Tibial artery (tissue), 4 donors: ENCODE data around the gene MYO9B.

Source experiments
- DNase-seq, 2 donors: peaks; one replicate each; pipeline ENCODE4 v3.0.0-alpha.2; 2019
- H3K27ac ChIP-seq, 2 donors: fragments of 200-600 bp; sonication (generic) in 1 of 2; 1 replicate in 1 of 2; 2 replicates in 1 of 2; pipeline ENCODE4 v1.5.1; 2018 to 2019; ENCODE audit warnings: mild to moderate bottlenecking in 1 of 2
- H3K27me3 ChIP-seq, 2 donors: fragments of 200-600 bp; sonication (generic) in 1 of 2; one replicate each; pipeline versions ENCODE4 v1.5.1 to v1.6.0; 2016 to 2019
- H3K36me3 ChIP-seq, 3 donors: fragments of 200-600 bp; sonication (generic) in 2 of 3; one replicate each; pipeline ENCODE4 v1.5.1; 2016 to 2019; ENCODE audit warnings: mild to moderate bottlenecking in 2 of 3
- H3K4me1 ChIP-seq, 4 donors: fragments of 200-600 bp; sonication (generic) in 2 of 4; 1 replicate in 3 of 4; 2 replicates in 1 of 4; pipeline ENCODE4 v1.5.1; 2016 to 2019
- H3K4me3 ChIP-seq, 2 donors: fragments of 200-600 bp; sonication (generic) in 1 of 2; 1 replicate in 1 of 2; 2 replicates in 1 of 2; pipeline ENCODE4 v1.5.1; 2018 to 2019; ENCODE audit warnings: mild to moderate bottlenecking in 2 of 2
- H3K9me3 ChIP-seq, 3 donors: fragments of 200-600 bp; sonication (generic) in 1 of 3; one replicate each; pipeline ENCODE4 v1.5.1; 2016 to 2019
- CTCF ChIP-seq, 2 experiments: fragments of 200-600 bp in 1 of 2; fragments of 450-650 bp in 1 of 2; IDR thresholded peaks; one replicate each; pipeline ENCODE4 v1.5.1; 2017 to 2019; ENCODE audit warnings: antibody characterized with exemption in 2 of 2, mild to moderate bottlenecking in 1 of 2, moderate library complexity in 1 of 2
- intact Hi-C: fragments of 100-400 bp; cut with DNase I; formaldehyde crosslinking; loops from one replicate; pipeline ENCODE4 v1.15.0; 2023; ENCODE audit warnings: low total_unique reads

Gene MYO9B

GRCh38 chr19:17111766-17112165 is 36.2 kb downstream of the MYO9B start:
- H3K27me3 ChIP-seq: no peaks in the 10 kb centered on the region
- H3K4me1 ChIP-seq: peaks cover 3 to 85% (median 63%) of the 10 kb centered on the region in 4 donors
- H3K36me3 ChIP-seq: peaks cover 0 to 28% (median 14%) of the 10 kb centered on the region in 3 donors
- intact Hi-C loops: no loop called here
- H3K9me3 ChIP-seq: no peaks in the 10 kb centered on the region
- H3K4me3 ChIP-seq: no peak overlapping the region
- DNase-seq: no peak
- no peak for TF ChIP-seq CTCF (IDR thresholded peaks at IDR 0.05)
- H3K27ac ChIP-seq: peak overlapping the region; percentile 46 to 84

GRCh38 chr19:17112271-17112670 is 36.7 kb downstream of the MYO9B start:
- Histone ChIP-seq H3K4me3 (no peak overlapping the region), H3K36me3 (peaks cover 0 to 28% (median 14%) of the 10 kb centered on the region in 3 donors), H3K4me1 (peaks cover 3 to 85% (median 65%) of the 10 kb centered on the region in 4 donors), H3K9me3 (no peaks in the 10 kb centered on the region), H3K27ac (peak overlapping the region; percentile 46 to 84), H3K27me3 (no peaks in the 10 kb centered on the region)
- no peak for TF ChIP-seq CTCF (IDR thresholded peaks at IDR 0.05)
- no peak for DNase-seq
- intact Hi-C loops: no loop called here

GRCh38 chr19:17112700-17113099 is 37.1 kb downstream of the MYO9B start:
- Histone ChIP-seq H3K4me3 (no peak overlapping the region), H3K27ac (peak overlapping the region; percentile 46 to 84), H3K27me3 (no peaks in the 10 kb centered on the region), H3K36me3 (peaks cover 0 to 28% (median 14%) of the 10 kb centered on the region in 3 donors), H3K4me1 (peaks cover 3 to 85% (median 63%) of the 10 kb centered on the region in 4 donors), H3K9me3 (no peaks in the 10 kb centered on the region)
- no peak for TF ChIP-seq CTCF (IDR thresholded peaks at IDR 0.05)
- intact Hi-C loops: no loop called here
- DNase-seq: peak in 1 of 2 donors; percentile 49

- intact Hi-C loops: no loop called here
- H3K36me3 ChIP-seq: peaks cover 0 to 28% (median 14%) of the 10 kb centered on the region in 3 donors
- no peak for TF ChIP-seq CTCF (IDR thresholded peaks at IDR 0.05)
- no peaks in the 10 kb centered on the region for H3K27me3 ChIP-seq
- peak overlapping the region; percentile 46 to 84 for H3K27ac ChIP-seq
- H3K9me3 ChIP-seq: no peaks in the 10 kb centered on the region
- no peak for DNase-seq
- no peak overlapping the region for H3K4me3 ChIP-seq
- peaks cover 3 to 86% (median 59%) of the 10 kb centered on the region in 4 donors for H3K4me1 ChIP-seq
Measured at GRCh38 chr19:17113127-17113785, 37.7 kb downstream of the MYO9B start.

- no peak for DNase-seq
Measured at GRCh38 chr19:17114414-17114831, 38.8 kb downstream of the MYO9B start.

More at GRCh38 chr19:17114414-17114831, 38.8 kb downstream of the MYO9B start:
- no peaks in the 10 kb centered on the region for H3K27me3 ChIP-seq
- intact Hi-C loops: no loop called here
- H3K27ac ChIP-seq: peak overlapping the region; percentile 46 to 84
- peaks cover 0 to 28% (median 18%) of the 10 kb centered on the region in 3 donors for H3K36me3 ChIP-seq
- no peaks in the 10 kb centered on the region for H3K9me3 ChIP-seq
- peaks cover 3 to 74% (median 48%) of the 10 kb centered on the region in 4 donors for H3K4me1 ChIP-seq
- H3K4me3 ChIP-seq: no peak overlapping the region
- TF ChIP-seq CTCF (IDR thresholded peaks at IDR 0.05): no peak
